Stimulated activated CD4-positive, alpha-beta T cell treated with anti-CD3 and anti-CD28 coated beads, Interleukin-4, amount 100 ng/mL, for 48 hours (primary cell): ENCODE results near the gene ADIPOR2.
"Not testable (repeated sequence)": the region's sequence is repeated elsewhere in the genome, so short reads cannot be mapped to it uniquely, and the experiment has no call there.

Source experiments
- DNase-seq, 2 donors: peaks; one replicate each; pipeline ENCODE4 v3.0.0-alpha.2; 2020; ENCODE audit warnings: low read depth in 2 of 2

Gene ADIPOR2

DNA sequence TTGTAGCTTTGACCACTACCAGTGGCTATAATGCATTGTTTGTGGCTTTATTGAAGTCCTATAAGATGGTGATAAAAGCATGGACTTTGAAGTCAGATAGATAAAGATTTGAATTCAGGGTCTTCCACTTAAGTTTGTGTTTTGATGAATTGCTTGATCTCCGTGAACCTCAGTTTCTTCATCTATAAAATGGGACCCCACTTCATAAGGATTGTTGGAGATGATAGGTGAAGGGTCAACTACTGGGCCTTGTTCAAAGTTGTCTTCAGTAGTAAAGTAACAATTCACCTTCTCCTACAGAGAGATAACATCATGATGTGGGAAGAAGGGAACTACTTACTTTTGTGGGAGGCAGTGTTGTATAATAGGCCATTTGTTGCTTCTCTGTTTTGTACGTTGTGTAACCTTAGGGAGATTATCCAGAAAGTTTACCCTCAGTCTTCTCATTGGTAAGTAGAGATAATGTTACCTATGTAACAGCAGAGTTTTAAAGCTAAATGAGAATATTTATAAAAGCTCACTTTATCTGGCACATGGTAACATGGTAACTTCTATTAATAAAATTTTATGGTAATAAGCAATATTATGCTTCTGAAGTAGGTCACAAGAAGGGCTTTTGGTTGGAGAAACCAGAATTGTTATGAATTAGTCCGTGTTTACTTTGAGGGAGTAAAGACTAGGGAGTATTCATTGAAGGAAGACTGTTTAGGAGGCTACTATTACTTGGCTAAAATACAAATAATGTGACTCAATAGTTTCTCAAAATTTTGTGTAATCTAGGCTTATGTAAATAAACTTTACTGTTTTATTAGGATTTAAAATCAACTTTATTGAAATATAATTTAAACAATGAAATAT lies 15.1 kb downstream of the ADIPOR2 start:
- no peak for DNase-seq

DNA sequence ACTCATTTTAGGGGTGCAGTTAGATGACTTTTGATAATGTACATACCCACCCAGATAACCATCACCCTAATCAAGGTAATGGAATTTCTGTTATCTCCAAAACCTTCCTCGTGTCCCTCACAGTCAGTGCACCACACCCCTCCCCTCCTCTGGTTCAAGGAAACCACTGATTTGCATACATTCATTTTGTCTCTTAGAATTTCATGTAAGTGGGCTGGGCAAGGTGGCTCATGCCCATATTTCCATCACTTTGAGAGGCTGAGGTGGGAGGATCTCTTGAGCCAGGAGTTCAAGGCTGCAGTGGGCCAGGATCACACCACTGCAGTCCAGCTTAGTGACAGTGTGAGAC lies 15.7 kb downstream of the ADIPOR2 start:
- DNase-seq: no peak

DNA sequence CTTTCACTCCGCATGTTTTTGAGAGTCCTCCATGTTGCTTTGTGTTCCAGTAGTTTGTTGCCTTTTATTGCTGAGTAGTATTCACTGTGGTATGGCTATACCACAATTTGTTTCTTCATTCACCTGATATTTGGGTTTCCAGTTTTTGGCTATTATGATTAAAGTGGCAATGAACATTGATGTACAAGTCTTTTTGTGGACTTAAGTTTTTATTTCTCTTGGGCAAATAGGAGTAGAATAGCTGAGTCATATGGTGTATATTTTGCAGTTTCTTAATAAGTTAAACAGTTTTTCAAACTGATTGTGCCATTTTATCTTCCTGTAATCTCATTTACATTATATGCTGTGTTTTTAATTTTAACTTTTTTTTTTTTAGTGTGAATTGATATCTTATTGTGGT lies 16.2 kb downstream of the ADIPOR2 start:
- DNase-seq: no peak

DNA sequence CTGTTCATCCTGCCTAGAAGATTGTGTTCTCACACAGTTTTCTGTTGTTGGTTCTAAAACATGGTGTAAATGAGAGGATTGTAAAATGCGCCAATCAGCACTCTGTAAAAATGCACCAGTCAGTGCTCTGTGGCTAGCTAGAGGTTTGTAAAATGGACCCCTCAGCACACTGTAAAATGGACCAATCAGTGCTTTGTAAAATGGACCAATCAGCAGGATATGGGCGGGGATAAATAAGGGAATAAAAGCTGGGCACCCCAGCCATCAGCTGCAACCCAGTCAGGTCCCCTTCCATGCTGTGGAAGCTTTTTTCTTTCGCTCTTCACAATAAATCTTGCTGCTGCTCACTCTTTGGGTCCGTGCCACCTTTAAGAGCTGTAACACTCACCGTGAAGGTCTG lies 19.1 kb downstream of the ADIPOR2 start:
- not testable (repeated sequence) for DNase-seq

GRCh38 chr12:1710870-1711269 lies 20.0 kb downstream of the ADIPOR2 start:
- DNase-seq: not testable (repeated sequence)

DNA sequence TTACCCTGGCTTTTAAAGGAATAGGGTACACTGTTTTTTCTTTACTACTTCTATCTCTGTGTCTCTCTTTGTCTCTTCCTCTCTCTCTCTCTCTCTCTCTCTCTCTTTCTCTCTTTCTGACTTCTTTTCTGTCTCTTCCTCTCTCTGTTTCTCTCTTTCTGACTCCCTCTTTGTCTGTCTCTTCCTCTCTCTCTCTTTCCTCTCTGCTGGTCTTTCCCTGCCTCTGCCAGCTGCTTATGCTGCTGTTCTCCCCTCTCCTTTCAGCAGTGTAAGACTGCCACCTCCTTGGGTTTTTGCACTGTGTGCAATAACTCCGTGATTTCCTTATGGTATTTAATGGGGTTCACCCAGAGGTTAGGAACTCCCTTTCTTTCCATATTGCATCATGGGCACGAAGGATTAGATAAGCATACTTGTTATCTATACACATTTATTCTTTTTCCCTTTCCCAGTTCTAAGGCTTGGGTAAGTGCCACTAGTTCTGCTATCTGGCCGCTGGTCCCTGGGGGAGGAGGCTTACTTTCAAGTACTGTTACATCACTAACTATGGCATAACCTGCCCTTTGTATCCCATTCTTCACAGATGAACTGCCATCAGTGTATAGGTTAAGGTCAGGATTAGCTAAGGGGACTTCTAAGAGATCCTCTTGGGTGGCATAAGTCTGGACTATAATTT lies 20.8 kb downstream of the ADIPOR2 start:
- DNase-seq: not testable (repeated sequence)

DNA sequence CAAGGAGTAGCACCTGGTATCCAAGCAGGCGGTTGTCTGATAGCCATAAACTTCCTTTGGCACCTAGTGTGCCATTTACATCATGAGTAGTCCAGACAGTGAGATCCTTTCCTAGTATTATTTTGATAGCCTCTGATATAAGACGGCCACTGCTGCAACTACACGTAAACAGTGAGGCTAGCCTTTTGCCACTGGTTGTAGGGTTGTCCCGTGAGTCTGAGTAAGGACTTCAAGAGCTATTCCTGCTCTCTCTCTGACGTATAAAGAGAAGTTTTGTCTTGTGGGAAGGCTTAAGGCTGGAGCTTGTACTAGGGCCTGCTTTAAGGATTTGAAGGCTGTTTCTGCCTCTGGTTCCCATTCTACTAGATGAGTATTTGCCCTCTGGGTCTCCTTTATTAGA lies 21.4 kb downstream of the ADIPOR2 start:
- DNase-seq: not testable (repeated sequence)

- DNase-seq: not testable (repeated sequence)
These were observed 22.0 kb downstream of the ADIPOR2 start for GRCh38 chr12:1712852-1713251.

- not testable (repeated sequence) for DNase-seq
These were observed 23.0 kb downstream of the ADIPOR2 start for GRCh38 chr12:1713783-1714348.

- DNase-seq: not testable (repeated sequence)
These were observed 24.6 kb downstream of the ADIPOR2 start for GRCh38 chr12:1715459-1715858.

DNA sequence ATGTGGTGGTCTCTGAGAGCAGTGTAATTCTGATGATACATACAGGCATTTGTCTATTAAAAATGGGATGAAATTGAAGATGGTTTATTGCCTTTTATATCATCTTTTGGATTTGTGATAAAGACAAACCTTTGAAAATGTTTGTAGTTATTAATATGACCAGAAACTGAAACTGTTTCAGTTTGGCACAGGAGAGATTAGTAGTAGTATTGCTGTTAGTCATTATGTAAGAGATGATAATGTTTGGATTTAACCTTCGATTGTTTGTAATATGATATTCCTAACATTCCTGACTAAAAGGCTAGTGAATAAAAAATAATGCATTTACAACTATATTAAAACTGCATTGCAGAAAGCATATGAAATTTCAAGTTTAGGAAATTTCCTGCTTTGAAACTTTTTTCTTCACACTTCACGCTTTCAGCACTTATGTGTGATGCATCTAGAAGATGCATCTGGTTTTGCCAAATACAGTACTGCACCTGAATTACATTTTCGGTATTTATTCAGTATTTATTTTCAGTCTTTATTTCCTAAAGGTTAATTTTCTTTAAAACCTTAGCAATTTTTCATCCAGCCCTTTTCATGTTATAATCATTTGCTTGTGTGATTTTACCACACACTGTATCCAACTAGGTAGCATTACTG lies 25.5 kb downstream of the ADIPOR2 start:
- no peak for DNase-seq

DNA sequence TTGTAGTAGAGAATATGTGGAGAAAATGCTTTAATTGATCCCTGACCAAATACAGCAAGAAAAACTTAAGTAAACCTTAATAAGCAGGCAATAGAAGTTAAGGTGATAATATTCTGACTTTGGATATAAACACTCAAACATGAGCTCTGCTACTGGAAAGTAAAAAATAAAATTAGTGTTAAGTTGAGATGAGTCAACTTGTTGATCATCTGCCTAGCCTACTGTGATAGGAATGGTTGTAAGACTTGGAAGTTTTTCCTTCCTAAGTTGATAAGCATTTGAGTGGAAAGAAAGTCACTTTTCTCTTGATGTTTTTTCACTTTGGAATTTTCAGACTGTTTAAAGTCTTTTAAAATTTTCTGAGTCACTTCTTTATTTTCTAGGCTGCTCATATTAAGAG lies 26.0 kb downstream of the ADIPOR2 start:
- no peak for DNase-seq

GRCh38 chr12:1719139-1719538 lies 28.3 kb downstream of the ADIPOR2 start:
- DNase-seq: no peak

DNA sequence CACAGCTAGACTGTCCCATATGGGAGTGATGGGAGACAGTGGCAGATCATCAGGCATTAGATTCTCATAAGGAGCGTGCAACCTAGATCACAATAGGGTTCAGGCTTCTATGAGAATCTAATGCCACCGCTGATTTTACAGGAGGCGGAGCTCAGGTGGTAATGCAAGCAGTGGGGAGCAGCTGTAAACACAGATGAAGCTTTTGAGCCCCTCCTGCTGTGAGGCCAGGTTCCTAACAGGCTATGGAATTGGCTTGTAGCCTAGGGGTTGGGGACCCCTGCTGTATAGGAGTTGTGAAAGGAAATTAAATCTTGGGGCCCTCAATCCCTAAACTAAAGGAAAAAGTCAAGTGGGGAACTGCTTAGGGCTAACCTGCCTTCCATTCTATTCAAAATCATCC lies 29.6 kb downstream of the ADIPOR2 start:
- no peak for DNase-seq

GRCh38 chr12:1723721-1724120 lies 32.9 kb downstream of the ADIPOR2 start:
- no peak for DNase-seq

GRCh38 chr12:1724250-1724649 lies 33.4 kb downstream of the ADIPOR2 start:
- no peak for DNase-seq

DNA sequence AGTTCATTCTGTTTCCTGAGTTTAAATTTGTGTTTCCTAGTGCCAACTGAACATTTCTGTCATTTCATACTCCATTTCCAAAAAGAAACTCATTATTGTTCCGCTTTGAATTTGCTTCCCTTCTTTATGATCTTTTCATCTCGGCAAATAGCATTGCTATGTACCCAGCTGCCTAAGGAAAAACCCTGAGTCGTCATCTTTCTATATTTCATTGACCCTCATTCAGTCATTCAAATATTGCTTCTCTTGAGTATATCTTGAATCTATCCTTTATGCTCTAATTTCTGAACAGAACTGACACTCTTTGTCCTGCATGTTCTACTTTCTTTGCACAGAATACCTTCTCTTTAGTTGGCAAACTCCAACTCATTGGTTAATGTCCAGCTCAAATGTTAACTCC lies 35.9 kb downstream of the ADIPOR2 start:
- DNase-seq: no peak

GRCh38 chr12:1728824-1729223 lies 38.0 kb downstream of the ADIPOR2 start:
- no peak for DNase-seq

GRCh38 chr12:1731019-1731687 lies 40.3 kb downstream of the ADIPOR2 start:
- DNase-seq: no peak

DNA sequence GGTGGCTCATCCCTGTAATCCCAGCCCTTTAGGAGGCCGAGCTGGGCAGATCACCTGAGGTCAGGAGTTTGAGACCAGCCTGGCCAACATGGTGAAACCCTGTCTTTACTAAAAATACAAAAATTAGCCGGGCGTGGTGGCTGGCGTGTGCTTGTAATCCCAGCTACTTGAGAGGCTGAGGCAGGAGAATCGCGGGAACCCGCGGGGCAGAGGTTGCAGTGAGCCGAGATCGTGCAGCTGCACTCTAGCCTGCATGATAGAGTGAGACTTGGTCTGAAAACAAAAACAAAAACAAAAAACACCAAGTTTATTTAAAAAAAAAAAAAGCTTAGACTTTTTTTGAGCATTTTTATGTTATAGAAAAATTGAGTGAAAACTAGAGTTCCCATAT lies 40.8 kb downstream of the ADIPOR2 start:
- DNase-seq: not testable (repeated sequence)

GRCh38 chr12:1732914-1733313 lies 42.0 kb downstream of the ADIPOR2 start:
- no peak for DNase-seq

- DNase-seq: not testable (repeated sequence)
These were observed 42.8 kb downstream of the ADIPOR2 start for GRCh38 chr12:1733712-1734111.
